GM21529 (cell line): Measurements from ENCODE around the gene CELF4.

ENCODE experiments used
- ATAC-seq: cut with Tn5 transposase; IDR thresholded peaks from one replicate; pipeline ENCODE4 v1.9.1; 2021; ENCODE audit not compliant: unreplicated experiment

The CELF4 gene

DNA sequence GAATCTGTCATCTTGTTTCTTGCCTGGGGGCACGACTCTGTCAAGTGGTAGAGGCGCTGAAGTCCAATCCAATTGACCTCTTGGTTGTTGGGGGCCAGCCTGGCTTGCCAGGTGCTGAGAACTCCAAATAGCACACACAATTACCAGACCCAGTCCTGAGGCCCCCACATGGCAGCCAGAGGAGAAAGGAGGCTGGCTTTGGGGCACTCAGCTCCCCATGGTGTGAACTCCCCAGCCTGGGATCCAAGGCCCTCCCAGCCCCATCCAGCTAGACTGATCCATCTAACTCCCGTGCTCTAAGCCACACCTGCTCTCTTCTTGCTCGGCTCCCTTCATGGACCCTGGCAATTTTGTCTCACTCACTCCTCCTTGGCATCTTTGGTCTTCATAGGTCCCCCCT lies 170.0 kb downstream of the CELF4 start:
- ATAC-seq, result no peak

DNA sequence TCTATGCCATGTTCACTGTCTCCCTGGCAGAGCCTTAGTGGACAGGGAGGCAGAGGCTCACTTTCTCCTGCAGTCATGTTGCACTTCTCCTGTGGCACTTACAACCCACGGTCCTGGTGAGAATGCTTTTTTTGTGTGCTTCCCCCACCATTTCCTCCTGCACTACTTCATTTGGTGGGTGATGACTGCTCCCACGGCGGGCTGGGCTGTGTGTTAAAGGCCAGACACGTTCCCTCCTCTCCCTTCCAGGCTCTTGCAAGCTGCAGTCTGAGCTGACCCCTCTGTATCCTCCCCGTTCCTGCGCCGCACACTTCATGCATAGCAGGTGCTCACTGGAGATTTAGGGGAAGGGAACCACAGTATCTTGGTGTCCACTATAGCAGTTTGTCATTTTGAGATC lies 170.5 kb downstream of the CELF4 start:
- ATAC-seq, result no peak

DNA sequence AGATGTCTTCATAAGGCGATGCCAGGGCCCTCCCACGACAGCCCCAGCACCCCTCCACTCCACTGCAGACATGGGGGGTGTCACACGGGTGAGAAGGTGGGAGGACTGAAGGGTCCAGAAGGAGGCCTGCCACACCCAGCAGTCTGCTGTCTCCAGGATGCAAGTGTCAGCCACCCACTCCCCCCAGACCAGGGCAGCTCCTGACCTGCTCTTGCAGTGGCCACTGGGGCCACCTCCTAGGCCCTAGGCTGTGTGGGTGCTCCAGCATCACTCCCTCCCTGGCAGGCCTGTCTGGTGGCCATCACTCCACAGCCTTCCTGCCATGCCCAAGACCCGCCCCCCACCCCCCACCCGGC lies 171.0 kb downstream of the CELF4 start:
- no peak for ATAC-seq

DNA sequence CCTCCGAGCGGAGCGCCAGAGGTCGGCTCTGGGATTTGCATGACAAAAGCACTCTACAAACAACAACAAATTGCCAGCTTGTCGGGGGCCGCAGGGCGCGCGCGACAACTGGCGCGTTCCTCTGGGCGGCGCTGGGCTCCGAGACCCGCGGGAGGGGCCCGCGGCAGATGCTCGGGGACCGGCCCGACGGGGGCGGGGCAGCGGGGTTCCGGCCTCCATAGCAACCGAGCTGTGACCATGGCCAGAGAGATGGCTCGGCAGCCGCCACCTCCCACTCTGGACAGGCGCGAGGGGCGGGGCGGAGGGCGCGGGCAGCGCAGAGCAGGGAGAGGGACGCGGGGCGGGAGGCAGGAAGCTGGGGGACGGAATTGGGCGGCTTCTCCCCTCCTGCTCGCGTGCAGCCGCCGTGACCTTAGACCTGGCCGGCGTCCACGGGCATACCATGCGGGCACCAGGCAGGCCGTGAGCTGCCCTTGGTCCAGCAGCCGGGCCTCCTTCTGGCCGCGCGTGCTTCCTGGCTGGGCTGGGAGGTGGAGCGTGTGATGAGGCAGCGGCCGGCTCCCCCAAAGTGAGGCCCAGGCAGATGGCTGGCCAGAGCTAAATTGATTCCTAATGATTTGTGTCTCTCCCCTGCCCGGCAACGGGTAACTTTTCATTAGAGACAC lies 171.5 kb downstream of the CELF4 start:
- ATAC-seq, result peak; percentile 28

- no peak for ATAC-seq
Measured at GRCh38 chr18:37393221-37393827, 172.3 kb downstream of the CELF4 start.

- ATAC-seq, result peak; percentile 8
Measured at GRCh38 chr18:37392648-37393047, 172.9 kb downstream of the CELF4 start.

GRCh38 chr18:37391698-37392548 lies 173.7 kb downstream of the CELF4 start:
- ATAC-seq, result peak; percentile 83

GRCh38 chr18:37391156-37391555 lies 174.4 kb downstream of the CELF4 start:
- ATAC-seq, result no peak

GRCh38 chr18:37390687-37391086 lies 174.9 kb downstream of the CELF4 start:
- ATAC-seq, result no peak

DNA sequence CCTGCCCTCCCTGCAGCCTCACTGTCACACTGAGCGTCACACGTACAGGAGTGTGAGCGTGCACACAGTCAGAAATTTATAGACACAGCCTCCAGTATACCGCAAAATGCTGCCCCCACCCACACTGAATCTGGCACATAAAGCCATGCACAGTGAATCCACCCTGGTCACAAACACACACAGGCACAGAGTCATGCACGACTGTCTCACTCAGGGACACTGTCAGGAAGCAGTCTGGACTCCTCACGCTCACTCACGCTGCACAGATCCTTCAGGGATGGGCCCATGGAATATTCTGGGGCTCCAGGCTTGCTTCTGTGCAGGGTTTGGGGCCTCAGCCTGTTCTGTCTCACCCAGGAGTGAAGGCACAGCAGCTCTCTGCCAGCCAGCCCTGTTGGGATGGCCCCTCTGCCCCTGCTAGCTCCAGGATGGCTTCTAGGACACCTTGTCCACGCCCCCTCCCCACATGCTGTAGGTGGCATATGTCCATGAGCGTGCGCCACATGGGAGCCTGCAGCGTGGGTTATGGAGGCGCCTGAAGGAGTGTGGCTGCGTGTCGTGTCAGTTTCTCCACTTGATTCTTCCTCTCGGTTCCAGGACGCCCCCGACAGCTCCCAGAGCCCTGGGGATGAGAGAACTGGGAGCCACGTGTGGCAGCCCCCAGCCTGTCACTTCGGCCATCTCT lies 175.8 kb downstream of the CELF4 start:
- no peak for ATAC-seq

GRCh38 chr18:37389041-37389440 lies 176.6 kb downstream of the CELF4 start:
- no peak for ATAC-seq

DNA sequence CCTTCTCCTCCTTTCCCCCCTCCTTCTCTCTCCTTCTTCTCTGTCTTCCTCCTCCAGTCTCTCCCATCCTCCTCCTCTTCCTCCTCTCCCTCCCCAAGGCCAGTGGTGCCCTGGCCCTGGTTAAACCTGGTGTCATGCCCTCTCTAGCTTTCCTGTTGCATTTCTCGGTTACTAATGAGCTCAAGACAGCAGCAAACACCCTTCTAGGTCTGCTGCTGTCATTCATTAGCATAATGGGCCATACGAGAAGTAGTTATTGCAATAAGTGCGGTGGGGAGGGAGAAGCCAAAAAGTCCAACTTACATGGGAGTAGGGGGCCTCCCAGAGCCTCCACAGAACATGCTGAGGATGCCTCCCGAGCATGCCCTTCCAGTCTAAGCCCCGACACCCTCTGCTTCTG lies 177.2 kb downstream of the CELF4 start:
- no peak for ATAC-seq

DNA sequence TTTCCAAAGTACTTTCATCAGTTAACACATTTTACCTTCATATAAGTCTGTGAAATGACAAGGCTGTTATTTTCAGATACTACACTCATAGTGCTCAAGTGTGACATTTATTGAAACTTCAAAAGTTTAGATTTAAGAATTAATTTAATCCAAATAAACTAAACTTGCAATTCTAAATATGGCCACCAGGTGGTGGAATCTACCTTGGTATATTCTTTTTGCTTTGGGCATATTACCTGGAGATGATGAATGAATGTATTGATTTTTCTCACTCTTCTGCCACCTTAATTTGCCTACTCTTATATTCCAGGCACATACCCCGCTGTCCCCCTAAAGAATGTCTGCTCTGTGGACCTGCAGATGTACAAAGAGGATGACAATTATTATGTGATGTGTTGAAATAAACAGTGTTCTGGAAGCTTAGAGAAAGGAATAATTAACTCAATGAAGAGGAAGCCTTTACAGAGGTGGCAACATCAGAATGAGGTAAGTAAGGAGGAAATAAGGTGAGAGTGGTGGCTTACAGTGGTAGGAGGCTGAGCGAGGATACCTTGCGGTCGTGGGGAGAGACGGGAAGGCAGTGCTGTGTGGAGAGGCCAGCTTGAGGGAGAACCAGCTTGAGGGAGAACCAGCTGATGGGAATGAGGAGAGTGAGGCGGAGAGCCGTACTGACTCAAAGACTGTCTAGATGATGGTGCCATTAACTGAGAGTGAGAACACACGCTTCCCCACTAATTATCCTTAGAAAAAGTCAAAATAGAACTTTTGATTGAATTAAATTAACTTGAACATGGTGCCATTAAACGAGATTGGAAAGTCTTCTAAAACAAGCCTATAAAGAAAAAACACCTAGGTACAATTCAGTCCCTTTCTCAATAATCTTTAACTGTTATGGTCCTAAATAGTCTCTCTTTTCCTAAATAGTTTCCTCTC lies 179.5 kb downstream of the CELF4 start:
- no peak for ATAC-seq

- ATAC-seq, result no peak
Measured at GRCh38 chr18:37383846-37384595, 181.6 kb downstream of the CELF4 start.

- no peak for ATAC-seq
Measured at GRCh38 chr18:37383036-37383785, 182.4 kb downstream of the CELF4 start.

DNA sequence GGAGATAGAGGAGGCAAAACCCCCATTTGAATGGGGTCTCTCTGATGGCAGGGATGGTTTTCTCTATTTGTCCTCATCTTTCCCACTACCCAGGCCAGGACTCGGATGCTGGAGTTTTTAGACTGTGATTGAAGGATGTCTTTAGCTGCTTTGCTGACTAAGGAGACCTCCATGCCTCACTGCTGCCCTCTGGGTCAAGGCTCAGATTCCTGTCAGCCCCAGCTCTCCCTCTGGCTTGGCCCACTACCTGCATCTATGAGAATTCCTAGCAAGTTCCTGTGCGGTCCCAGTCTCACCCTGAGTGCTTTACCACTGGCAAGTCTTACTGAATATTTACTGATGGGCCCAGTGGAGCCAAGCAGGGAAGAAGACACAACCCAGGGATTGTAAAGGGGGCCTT lies 184.0 kb downstream of the CELF4 start:
- ATAC-seq, result no peak

- ATAC-seq, result no peak
Measured at GRCh38 chr18:37380546-37381110, 185.0 kb downstream of the CELF4 start.

DNA sequence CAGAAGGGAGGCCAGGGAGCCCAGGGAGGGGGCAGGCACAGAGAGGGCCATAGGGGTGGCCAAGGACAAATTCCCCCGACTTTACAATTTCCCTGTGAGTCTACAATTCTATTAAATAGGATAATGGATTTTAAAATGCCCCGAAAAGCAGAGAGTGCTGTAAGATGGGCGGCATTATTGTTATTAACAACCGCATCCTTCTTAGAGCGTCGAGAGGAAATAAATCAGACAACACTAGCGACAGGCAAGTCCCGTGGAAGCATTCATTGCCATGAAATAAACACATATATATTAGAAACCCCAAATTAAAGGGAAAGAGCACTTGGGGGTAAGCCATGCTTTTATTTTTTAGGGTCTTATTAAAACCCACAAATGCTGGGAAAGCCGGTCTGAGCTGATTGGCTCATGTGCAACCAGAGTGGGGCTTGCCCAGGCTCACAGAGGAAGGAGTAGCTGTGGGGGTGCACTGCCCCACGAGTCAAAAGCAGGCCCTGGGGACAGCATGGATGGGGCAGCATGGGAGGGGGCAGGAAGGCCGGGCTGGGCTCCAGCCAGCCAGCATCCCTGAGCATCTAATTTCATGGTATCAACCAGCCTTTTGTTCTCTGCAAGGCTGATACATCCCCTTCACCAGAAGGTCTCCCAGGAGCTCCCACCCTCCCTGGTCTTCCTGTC lies 187.1 kb downstream of the CELF4 start:
- no peak for ATAC-seq
